Activated CD8-positive, alpha-beta memory T cell treated with anti-CD3 and anti-CD28 coated beads, Interleukin-2, amount 50 U/mL, for 4 hours (primary cell): ENCODE measurements around the gene SLC25A18.
"Not testable (repeated sequence)": the region's sequence is repeated elsewhere in the genome, so short reads cannot be mapped to it uniquely, and the experiment has no call there.

Experiments used
- DNase-seq: peaks from one replicate; pipeline ENCODE4 v3.0.0-alpha.2; 2020

SLC25A18 gene, protein sequence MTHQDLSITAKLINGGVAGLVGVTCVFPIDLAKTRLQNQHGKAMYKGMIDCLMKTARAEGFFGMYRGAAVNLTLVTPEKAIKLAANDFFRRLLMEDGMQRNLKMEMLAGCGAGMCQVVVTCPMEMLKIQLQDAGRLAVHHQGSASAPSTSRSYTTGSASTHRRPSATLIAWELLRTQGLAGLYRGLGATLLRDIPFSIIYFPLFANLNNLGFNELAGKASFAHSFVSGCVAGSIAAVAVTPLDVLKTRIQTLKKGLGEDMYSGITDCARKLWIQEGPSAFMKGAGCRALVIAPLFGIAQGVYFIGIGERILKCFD

DNA sequence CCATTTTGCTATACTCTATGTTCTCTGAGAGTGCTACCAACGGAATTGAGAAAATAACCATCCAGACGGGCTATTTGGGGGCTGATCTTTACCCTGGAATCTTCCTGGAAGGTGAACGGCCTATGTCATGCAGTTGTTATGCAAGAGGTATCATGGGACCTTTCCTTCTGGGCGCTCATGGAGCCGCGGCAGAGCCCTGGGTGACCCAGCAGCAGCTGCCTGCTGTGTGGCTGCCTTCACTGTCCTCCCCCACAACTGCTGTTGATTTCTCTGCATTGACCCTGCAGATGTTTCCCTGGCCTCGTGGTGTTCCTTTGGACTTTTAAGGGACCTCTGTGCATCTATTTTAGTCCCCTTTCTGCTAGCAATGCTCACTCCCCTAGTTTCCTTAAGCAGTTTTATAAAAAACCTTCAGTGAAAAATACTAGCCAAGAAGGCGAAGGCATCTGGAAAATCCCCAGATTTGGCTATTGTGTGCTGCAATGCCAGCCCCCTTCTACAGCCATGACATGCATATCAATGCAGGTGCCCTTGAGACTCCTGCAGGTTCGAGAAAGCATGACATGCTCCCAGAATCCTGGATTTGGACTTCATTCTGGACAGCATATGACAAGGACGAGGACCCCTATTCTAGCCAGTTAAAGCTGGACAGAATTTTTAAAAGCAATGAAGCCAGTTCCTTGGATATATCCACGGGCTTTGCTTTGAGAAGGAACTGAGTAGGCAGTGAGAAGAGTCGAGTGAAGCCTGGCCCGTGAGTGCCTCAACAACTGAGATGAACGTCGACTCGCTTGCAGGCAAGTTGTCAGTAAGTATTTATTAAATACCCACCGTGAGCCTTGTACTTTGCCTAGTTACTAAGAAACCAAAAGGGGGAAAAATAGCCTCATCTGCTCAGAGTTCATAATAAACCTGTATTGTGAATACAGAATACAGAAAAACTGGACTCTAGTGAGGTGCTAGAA is at the start of gene SLC25A18:
TSS of gene SLC25A18 (plus strand) at position 593 of the 965 bp plus-strand sequence. CDS start 16,447 bp downstream, outside the sequence.
- no peak for DNase-seq

GRCh38 chr22:17513612-17514011 is 49.7 kb upstream of the SLC25A18 start:
- DNase-seq, result no peak

GRCh38 chr22:17514084-17514483 is 49.2 kb upstream of the SLC25A18 start:
- no peak for DNase-seq

- DNase-seq, result no peak
Observed at GRCh38 chr22:17518406-17518805, 44.9 kb upstream of the SLC25A18 start.

GRCh38 chr22:17521971-17522370 is 41.3 kb upstream of the SLC25A18 start:
- DNase-seq, result not testable (repeated sequence)

DNA sequence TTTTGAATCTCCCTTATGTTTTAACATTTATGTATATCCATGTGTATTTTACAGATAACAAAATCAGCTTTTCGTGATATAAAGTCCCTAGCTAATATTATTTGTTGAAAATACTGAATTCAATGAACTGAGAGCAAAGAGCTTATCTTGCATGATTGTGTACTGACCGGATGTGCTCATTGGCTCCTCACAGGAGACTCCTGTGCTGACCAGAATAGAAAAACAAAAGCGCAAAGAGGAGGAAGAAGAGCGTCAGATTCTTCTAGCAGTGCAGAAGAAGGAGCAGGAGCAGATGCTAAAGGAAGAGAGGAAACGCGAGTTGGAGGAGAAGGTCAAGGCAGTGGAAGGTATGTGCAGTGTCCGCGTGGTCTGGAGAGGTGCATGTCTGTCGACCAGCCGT is 39.4 kb upstream of the SLC25A18 start:
- no peak for DNase-seq

DNA sequence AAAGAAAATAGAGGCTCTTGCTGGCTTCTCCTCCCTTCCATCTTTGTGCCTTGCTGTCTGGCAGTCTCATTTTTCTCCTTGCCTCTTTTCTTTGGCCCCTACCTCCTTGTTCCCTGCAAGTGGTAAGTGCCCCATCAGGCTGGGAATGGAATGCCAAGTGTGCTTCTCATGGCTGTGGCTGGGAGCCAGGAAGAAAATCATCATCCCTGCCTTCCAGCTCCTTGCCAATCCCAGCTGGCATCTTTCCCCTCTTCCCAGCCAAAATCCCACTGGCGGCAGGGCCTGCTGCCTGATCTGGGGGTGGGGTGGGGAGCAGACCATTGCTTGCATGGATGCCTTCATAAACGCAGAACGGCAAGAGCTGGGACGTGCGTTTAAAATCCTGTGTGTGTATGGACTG is 27.0 kb upstream of the SLC25A18 start:
- no peak for DNase-seq

GRCh38 chr22:17537155-17537554 is 26.1 kb upstream of the SLC25A18 start:
- no peak for DNase-seq

DNA sequence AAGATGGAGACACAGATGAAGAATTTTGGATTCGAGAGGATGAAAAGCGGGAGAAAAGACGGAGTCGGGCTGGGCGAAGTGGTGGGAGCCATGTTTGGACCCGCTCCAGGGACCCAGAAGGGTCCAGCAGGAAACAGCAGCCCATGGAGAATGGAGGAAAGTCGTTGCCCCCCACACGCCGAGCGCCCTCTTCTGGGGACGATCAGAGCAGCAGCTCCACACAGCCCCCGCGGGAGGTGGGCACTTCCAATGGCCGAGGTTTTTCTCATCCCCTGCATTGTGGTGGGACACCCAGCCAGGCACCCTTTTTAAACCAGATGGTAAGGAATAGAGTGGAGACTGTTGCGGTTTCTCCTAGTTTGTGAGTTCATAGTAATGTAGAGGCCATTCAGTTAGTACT is 22.8 kb upstream of the SLC25A18 start:
- no peak for DNase-seq

GRCh38 chr22:17541476-17541875 is 21.8 kb upstream of the SLC25A18 start:
- no peak for DNase-seq

- DNase-seq, result no peak
Observed at GRCh38 chr22:17542452-17542851, 20.8 kb upstream of the SLC25A18 start.

GRCh38 chr22:17548010-17548755 is 15.1 kb upstream of the SLC25A18 start:
- DNase-seq, result no peak

DNA sequence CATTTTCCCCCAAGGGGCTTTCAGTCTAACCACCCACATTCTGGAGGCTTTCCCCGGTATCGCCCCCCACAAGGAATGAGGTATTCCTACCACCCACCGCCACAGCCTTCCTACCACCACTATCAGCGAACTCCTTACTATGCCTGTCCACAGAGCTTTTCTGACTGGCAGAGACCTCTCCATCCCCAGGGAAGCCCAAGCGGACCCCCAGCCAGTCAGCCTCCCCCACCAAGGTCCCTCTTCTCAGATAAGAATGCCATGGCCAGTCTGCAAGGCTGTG is 14.6 kb upstream of the SLC25A18 start:
- DNase-seq, result no peak

- no peak for DNase-seq
Observed at GRCh38 chr22:17549183-17549582, 14.1 kb upstream of the SLC25A18 start.

DNA sequence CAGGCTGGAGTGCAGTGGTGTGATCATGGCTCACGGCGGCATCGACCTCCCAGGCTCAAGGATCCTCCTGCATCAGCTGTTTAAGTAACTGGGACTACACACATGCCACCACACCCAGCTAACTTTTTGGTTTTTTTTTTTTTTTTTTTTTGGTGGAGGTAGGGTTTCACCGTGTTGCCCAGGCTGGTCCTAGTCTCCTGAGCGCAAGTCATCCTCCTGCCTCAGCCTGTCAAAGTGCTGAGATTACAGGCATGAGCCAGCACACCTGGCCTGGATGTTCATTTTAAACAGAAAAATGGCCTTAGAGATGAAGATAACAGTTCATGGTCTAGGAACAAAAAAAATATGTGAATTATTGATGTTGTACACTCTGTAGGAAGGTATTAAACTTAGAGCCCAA is 13.6 kb upstream of the SLC25A18 start:
- no peak for DNase-seq

- DNase-seq, result no peak
Observed at GRCh38 chr22:17552737-17553136, 10.6 kb upstream of the SLC25A18 start.

DNA sequence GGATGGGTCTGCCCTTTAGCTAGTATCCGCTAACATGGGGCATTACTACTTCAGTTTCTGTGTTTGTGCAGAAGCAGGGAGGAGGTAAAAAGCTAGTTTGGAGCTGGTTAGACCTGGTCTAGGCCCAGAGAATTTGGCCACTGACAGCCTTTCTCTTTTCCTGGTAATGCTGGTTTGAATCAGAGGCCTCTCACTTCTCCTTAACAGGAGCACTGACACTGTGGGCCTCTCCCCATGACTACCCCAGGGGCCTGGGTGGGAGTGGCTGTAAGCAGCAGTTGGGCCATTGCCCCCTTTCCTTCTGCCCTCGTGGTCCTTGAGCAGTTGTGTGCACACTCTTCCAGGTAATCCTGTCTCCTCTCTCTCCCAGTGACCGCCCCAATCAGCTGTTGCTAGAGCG is 8.5 kb upstream of the SLC25A18 start:
- no peak for DNase-seq

DNA sequence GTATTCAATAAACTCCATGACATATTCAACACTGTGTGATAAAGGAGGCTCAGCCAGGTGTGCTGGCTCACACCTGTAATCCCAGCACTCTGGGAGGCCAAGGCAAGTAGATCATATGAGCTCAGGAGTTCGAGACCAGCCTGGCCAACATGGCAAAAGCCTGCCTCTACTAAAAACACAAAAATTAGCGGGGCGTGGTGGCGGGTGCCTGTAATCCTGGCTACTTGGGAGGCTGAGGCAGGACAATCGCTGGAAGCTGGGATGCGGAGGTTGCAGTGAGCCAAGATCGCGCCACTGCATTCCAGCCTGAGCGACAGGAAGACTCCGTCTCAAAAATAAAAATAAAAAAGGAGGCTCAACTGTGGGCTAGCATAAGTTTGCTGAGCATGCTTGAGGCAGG is 4.1 kb upstream of the SLC25A18 start:
- no peak for DNase-seq

DNA sequence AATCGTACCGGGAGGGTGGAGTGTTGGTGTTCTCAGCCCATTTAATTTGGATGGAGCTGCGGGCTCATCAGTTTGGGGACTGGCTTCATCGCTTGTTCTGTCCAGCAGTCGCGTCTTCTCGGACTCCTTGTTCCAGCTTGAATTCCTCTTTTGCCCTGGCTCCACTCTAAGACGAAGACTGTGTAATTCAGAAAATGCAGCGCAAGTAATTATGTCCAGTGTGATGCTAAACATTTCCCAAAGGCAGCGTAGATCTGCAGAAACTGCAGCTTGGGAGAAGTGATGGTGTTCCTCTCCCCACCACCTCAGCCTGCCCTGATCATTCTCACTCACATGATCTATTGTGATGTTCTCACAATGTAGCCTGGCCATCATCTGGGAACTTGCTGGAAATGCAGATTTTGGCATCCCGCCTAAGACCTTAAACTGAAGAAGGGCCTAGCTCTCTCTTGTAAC is 666 bp downstream of the SLC25A18 start:
- DNase-seq, result no peak

- not testable (repeated sequence) for DNase-seq
Observed at GRCh38 chr22:17566016-17566687, 2.9 kb downstream of the SLC25A18 start.

- DNase-seq, result no peak
Observed at GRCh38 chr22:17566776-17567175, 3.5 kb downstream of the SLC25A18 start.

- no peak for DNase-seq
Observed at GRCh38 chr22:17569971-17570511, 6.7 kb downstream of the SLC25A18 start.
